Stimulated activated effector memory CD8-positive, alpha-beta T cell treated with anti-CD3 and anti-CD28 coated beads, Interleukin-12 subunit alpha, Interleukin-12 subunit beta, amount 100 ng/mL, for 72 hours (primary cell): ENCODE data around the gene WBP4.
"Not testable (repeated sequence)": the region's sequence is repeated elsewhere in the genome, so short reads cannot be mapped to it uniquely, and the experiment has no call there.

ENCODE experiments used
- ATAC-seq: fragments of 150-1000 bp; cut with Tn5 transposase; 2 replicates; pipeline ENCODE4 v1.10.0; 2021
- DNase-seq, 2 donors: peaks; one replicate each; pipeline ENCODE4 v3.0.0; 2021 to 2022; ENCODE audit warnings: low spot score in 2 of 2
- H3K27ac Mint-ChIP-seq: one replicate; pipeline ENCODE4 v1.8.0; 2022; ENCODE audit warnings: mild to moderate bottlenecking, mixed read lengths
- H3K36me3 Mint-ChIP-seq: one replicate; pipeline ENCODE4 v1.8.0; 2022; ENCODE audit warnings: mild to moderate bottlenecking, mixed read lengths
- H3K4me1 Mint-ChIP-seq: one replicate; pipeline ENCODE4 v1.8.0; 2022; ENCODE audit warnings: mixed read lengths
- H3K4me3 Mint-ChIP-seq: one replicate; pipeline ENCODE4 v1.8.0; 2022; ENCODE audit warnings: mild to moderate bottlenecking, mixed read lengths
- H3K9me3 Mint-ChIP-seq: one replicate; pipeline ENCODE4 v1.8.0; 2022; ENCODE audit warnings: mixed read lengths

Gene WBP4

GRCh38 chr13:41034382-41034781 lies 26.9 kb upstream of the WBP4 start:
- H3K27ac Mint-ChIP-seq, result no peak overlapping the region
- H3K4me3 Mint-ChIP-seq, result no peak overlapping the region
- DNase-seq, result no peak
- no peaks in the 10 kb centered on the region for H3K9me3 Mint-ChIP-seq
- ATAC-seq, result no peak
- peaks cover 16% of the 10 kb centered on the region for H3K4me1 Mint-ChIP-seq
- no peaks in the 10 kb centered on the region for H3K36me3 Mint-ChIP-seq

- no peaks in the 10 kb centered on the region for H3K9me3 Mint-ChIP-seq
- H3K27ac Mint-ChIP-seq, result no peak overlapping the region
- H3K4me1 Mint-ChIP-seq, result peaks cover 11% of the 10 kb centered on the region
- DNase-seq (no peak), ATAC-seq (peak; percentile 67)
- H3K4me3 Mint-ChIP-seq, result no peak overlapping the region
- H3K36me3 Mint-ChIP-seq, result no peaks in the 10 kb centered on the region
Measured at GRCh38 chr13:41034881-41035280, 26.4 kb upstream of the WBP4 start.

DNA sequence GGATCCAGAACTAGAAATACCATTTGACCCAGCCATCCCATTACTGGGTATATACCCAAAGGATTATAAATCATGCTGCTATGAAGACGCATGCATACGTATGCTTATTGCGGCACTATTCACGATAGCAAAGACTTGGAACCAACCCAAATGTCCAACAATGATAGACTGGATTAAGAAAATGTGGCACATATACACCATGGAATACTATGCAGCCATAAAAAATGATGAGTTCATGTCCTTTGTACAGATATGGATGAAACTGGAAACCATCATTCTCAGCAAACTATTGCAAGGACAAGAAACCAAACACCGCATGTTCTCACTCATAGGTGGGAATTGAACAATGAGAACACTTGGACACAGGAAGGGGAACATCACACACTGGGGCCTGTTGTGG lies 24.8 kb upstream of the WBP4 start:
- not testable (repeated sequence) for H3K27ac Mint-ChIP-seq, ATAC-seq, H3K4me3 Mint-ChIP-seq, H3K9me3 Mint-ChIP-seq, H3K36me3 Mint-ChIP-seq, DNase-seq
- peaks cover 13% of the 10 kb centered on the region for H3K4me1 Mint-ChIP-seq

- peaks cover 11% of the 10 kb centered on the region for H3K4me1 Mint-ChIP-seq
- H3K9me3 Mint-ChIP-seq, result no peaks in the 10 kb centered on the region
- ATAC-seq (no peak), DNase-seq (no peak)
- H3K36me3 Mint-ChIP-seq, result no peaks in the 10 kb centered on the region
- H3K4me3 Mint-ChIP-seq, result no peak overlapping the region
- no peak overlapping the region for H3K27ac Mint-ChIP-seq
Measured at GRCh38 chr13:41039746-41040145, 21.6 kb upstream of the WBP4 start.

- Mint-ChIP-seq H3K36me3 (no peaks in the 10 kb centered on the region), H3K9me3 (peaks cover 5% of the 10 kb centered on the region), H3K4me1 (peaks cover 6% of the 10 kb centered on the region), H3K27ac (peak overlapping the region; percentile 16), H3K4me3 (no peak overlapping the region)
- ATAC-seq (no peak), DNase-seq (no peak)
Measured at GRCh38 chr13:41040584-41041334, 20.6 kb upstream of the WBP4 start.

DNA sequence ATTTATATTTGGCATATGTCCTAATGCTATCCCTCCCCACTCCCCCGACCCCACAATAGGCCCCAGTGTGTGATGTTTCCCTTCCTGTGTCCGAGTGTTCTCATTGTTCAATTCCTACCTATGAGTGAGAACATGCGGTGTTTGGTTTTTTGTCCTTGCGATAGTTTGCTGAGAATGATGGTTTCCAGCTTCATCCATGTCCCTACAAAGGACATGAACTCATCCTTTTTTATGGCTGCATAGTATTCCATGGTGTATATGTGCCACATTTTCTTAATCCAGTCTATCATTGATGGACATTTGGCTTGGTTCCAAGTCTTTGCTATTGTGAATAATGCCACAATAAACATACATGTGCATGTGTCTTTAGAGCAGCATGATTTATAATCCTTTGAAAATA lies 18.9 kb upstream of the WBP4 start:
- not testable (repeated sequence) for ATAC-seq, H3K36me3 Mint-ChIP-seq, H3K4me1 Mint-ChIP-seq, H3K27ac Mint-ChIP-seq, H3K9me3 Mint-ChIP-seq, H3K4me3 Mint-ChIP-seq, DNase-seq

GRCh38 chr13:41048640-41049039 lies 12.7 kb upstream of the WBP4 start:
- Mint-ChIP-seq H3K36me3 (no peaks in the 10 kb centered on the region), H3K9me3 (peaks cover 5% of the 10 kb centered on the region), H3K27ac (no peak overlapping the region), H3K4me3 (no peak overlapping the region), H3K4me1 (peaks cover 28% of the 10 kb centered on the region)
- ATAC-seq (no peak), DNase-seq (no peak)

DNA sequence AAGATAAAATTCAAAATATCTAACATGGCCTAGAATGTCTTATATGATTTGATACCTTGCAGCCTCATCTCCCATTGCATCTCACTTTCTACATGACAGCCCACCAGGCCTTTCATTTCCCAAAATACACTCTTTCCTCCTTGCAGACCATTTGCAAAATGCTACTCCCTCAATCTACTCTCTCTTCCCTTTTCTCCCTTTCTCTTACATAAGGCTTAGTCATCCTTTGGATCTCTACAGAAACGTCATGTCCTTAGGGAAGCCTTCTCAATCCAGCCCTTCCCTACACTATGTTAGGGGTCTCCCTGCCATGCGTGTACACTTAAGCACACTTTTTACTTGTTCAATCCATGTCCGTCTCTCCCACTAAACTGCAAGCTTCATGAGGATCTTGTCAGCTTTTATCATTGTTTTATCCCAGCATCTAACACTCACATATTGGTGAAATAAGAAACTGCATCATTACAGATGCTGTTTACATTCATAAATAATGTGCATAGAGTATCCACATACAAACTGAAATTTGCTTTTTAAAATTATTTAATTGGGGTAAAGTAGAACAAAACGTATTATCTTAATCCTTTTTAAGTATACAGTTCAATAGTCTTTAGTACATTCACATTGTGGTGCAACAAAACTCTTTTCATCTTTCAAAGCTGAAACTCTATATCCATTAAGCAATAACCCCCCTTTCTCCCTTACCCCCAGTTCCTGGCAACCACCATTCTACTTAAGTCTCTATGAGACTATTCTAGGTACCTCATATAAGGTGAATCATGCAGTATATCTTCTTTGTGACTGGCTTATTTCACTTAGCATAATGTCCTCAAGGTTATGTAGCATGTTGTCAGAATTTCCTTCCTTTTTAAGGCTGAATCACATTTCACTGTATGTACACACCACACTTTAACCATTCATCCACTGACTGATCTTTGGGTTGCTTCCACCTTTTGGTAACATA lies 11.5 kb upstream of the WBP4 start:
- ATAC-seq (peak; percentile 96), DNase-seq (no peak)
- Mint-ChIP-seq H3K27ac (no peak overlapping the region), H3K4me3 (no peak overlapping the region), H3K9me3 (peaks cover 5% of the 10 kb centered on the region), H3K36me3 (no peaks in the 10 kb centered on the region), H3K4me1 (peaks cover 29% of the 10 kb centered on the region)

GRCh38 chr13:41052441-41052840 lies 8.9 kb upstream of the WBP4 start:
- no peak overlapping the region for H3K4me3 Mint-ChIP-seq
- no peaks in the 10 kb centered on the region for H3K9me3 Mint-ChIP-seq
- DNase-seq (no peak), ATAC-seq (no peak)
- H3K4me1 Mint-ChIP-seq, result peaks cover 53% of the 10 kb centered on the region
- H3K27ac Mint-ChIP-seq, result no peak overlapping the region
- no peaks in the 10 kb centered on the region for H3K36me3 Mint-ChIP-seq

DNA sequence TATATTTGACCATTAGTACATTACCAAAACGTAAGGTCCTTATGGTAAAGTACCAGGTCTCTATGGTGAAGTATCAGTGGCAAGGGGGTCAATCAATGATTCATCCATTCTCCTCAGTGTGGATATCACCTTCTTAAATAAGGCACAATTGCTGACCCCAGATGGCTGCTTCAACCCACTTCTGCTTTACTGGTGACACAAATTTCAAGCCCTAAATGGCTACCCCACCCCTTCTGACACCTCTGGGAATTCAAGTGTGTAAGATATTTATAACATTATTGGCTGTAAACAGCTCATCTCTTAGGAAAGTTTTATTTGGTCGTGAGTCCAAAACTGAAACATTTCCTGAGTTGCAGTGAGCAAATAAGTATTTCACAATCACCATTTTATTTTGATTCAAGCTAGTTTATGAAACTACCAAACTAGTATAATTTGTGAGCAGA lies 7.9 kb upstream of the WBP4 start:
- peak; percentile 46 for ATAC-seq
- Mint-ChIP-seq H3K4me1 (peaks cover 59% of the 10 kb centered on the region), H3K36me3 (no peaks in the 10 kb centered on the region), H3K27ac (no peak overlapping the region), H3K4me3 (no peak overlapping the region), H3K9me3 (no peaks in the 10 kb centered on the region)
- DNase-seq, result no peak

DNA sequence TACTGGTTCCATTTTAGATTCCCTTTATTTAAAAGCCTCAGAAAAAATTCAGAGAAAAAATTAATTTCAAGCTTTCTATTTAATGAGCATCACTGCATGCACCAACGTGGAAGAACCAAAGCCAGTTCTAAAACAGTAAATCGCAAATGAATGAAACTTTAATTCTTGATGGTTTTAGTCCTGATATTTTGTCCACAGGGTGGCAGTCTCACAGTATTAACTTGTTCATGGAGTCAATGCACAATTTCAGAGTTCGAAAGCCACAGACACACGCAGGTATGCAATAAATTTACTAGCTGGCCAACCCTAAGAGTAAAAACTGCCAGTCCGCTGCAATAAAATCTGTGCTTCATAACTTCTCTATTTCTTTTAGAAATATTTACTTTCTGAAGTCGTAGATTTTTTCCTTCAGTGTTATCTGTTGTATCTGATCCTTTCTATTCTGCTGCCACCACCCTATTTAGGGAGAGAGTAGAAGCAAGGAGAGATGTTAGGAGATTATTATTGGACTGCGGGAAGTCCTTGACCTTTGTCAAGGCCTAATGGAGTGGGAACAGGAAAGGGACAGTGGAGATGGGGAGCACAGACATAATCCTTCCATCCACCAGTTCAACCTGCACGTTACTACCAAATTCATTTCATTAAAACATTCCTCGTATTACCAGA lies 7.0 kb upstream of the WBP4 start:
- peak; percentile 52 for ATAC-seq
- peaks cover 9% of the 10 kb centered on the region for H3K36me3 Mint-ChIP-seq
- no peaks in the 10 kb centered on the region for H3K9me3 Mint-ChIP-seq
- no peak overlapping the region for H3K4me3 Mint-ChIP-seq
- H3K27ac Mint-ChIP-seq, result no peak overlapping the region
- peaks cover 59% of the 10 kb centered on the region for H3K4me1 Mint-ChIP-seq
- no peak for DNase-seq

DNA sequence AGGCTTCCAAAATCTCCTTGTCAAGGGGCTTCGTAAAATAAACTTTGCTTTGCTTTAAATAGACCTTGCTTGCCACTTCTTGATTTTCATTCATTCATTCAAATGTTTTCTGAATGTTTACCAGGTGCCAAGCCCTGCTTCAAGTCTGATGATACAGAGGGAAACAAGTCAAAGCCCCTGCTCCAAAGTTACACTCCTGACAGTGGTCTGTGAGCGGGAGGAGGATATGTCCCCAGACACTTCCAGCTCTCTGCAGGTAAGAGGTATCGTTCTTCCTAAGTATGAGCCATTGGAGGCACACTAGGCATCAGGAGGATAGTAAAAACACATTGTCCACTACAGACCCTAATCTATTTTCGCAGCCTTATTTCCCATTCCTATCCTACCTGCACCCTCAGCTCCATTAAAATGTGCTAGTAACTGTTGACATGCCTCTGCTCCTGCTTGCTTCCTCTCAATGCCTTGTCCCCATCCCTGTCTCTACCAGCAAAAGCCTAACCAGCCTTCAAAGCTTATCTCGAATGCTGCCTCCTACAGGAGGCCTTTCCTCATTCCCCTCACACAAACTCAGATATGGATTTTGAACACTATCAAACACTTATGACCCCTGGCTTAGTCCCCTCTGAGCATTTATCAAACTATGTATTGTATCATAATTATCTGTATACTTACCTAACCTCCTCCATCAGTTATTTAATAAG lies 6.2 kb upstream of the WBP4 start:
- Mint-ChIP-seq H3K9me3 (no peaks in the 10 kb centered on the region), H3K4me1 (peaks cover 58% of the 10 kb centered on the region), H3K36me3 (peaks cover 16% of the 10 kb centered on the region), H3K27ac (no peak overlapping the region), H3K4me3 (no peak overlapping the region)
- ATAC-seq (no peak), DNase-seq (no peak)

GRCh38 chr13:41056194-41056593 lies 5.1 kb upstream of the WBP4 start:
- ATAC-seq (no peak), DNase-seq (no peak)
- H3K27ac Mint-ChIP-seq, result no peak overlapping the region
- peaks cover 28% of the 10 kb centered on the region for H3K36me3 Mint-ChIP-seq
- no peak overlapping the region for H3K4me3 Mint-ChIP-seq
- peaks cover 49% of the 10 kb centered on the region for H3K4me1 Mint-ChIP-seq
- H3K9me3 Mint-ChIP-seq, result no peaks in the 10 kb centered on the region

- Mint-ChIP-seq H3K36me3 (peaks cover 36% of the 10 kb centered on the region), H3K9me3 (no peaks in the 10 kb centered on the region), H3K4me3 (no peak overlapping the region), H3K4me1 (peaks cover 47% of the 10 kb centered on the region), H3K27ac (no peak overlapping the region)
- no peak for ATAC-seq
- no peak for DNase-seq
Measured at GRCh38 chr13:41056826-41057711, 4.2 kb upstream of the WBP4 start.
